ENCODE results near the gene SARM1.
"Not testable (repeated sequence)": the region's sequence is repeated elsewhere in the genome, so short reads cannot be mapped to it uniquely, and the experiment has no call there.

- not testable (repeated sequence) for TF ChIP-seq CTCF (conservative IDR thresholded peaks at IDR 0.05 in 1 of 2, IDR thresholded peaks at IDR 0.05 in 1 of 2; ENCODE audit: extremely low read depth in 1 of 2, insufficient read depth in 1 of 2, low read depth in 1 of 2, low read length in 2 of 2); EZH2 (IDR thresholded peaks at IDR 0.05; ENCODE audit: borderline replicate concordance, low read length)
Measured at GRCh38 chr17:28427982-28428381, 56.5 kb downstream of the SARM1 start.

All from mammary epithelial cell (primary cell).